Measurements from ENCODE around the gene FER. TPM values are rescaled to one million over a fixed set of nuclear protein-coding genes. Genes with fewer than 3 reads are reported as not detected.

FER gene
- total and polyA plus RNA-seq, 7 donors = 1.2 to 36.7 (median 24.2) TPM

DNA sequence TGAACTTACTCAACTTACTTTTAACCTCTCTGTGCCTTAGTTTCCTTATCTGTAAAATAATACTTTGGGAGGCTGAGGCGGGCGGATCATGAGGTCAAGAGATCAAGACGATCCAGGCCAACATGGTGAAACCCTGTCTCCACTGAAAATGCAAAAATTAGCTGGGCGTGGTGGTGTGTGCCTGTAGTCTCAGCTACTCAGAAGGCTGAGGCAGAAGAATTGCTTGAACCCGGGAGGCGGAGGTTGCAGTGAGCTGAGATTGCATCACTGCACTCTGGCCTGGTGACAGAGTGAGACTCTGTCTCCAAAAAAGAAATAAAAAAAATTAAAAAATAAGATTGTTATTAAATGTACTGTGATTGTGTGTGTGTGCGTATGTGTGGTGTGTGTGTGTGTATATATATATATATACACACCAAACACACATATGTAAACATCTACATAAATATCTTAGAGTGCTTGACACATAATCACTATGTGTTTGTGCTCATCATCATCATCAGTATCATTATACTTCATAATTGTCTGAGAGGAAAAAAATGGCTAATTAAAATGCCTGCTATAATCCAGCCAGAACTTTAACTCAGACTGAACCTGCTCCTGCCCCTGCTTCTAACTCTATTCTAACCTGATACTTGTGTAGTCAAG is 312.8 kb downstream of the FER start:
- WGBS, 2 donors = 93 to 94% methylated on average over 7 of the region's 7 CpGs

DNA sequence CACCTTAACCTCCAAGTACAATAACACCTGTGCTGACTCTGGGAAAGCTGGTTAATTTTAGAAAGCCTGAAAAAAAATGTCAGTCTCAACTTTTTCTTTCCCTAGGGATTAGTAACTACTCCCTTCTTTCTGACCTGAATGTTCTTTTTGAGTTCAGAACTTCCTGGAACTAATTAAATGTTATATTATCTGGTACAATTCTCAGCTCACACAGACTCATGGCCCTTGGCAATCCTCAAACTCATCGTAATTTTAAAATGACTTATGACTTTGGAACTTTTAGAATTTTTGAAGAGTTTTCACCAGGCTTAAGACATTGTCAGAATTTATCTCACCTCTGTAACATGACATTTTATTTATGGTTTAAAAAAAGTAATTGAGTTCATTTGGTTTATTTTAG is 315.0 kb downstream of the FER start:
- intact Hi-C loops (cut with DNase I) = no loop called here
- Histone ChIP-seq H3K4me1 (peaks cover 0 to 6% (median 0%) of the 10 kb centered on the region in 4 donors), H3K4me3 (no peak overlapping the region), H3K9me3 (no peaks in the 10 kb centered on the region), H3K36me3 (no peaks in the 10 kb centered on the region), H3K27ac (no peak overlapping the region), H3K27me3 (no peaks in the 10 kb centered on the region)
- no peak for DNase-seq
- WGBS, 2 donors = 41 to 71% methylated on average over 1 of the region's 1 CpG
- TF ChIP-seq POLR2A (IDR thresholded peaks at IDR 0.05) = no peak
- TF ChIP-seq EP300 (IDR thresholded peaks at IDR 0.05) = no peak
- TF ChIP-seq, protein P1, sequence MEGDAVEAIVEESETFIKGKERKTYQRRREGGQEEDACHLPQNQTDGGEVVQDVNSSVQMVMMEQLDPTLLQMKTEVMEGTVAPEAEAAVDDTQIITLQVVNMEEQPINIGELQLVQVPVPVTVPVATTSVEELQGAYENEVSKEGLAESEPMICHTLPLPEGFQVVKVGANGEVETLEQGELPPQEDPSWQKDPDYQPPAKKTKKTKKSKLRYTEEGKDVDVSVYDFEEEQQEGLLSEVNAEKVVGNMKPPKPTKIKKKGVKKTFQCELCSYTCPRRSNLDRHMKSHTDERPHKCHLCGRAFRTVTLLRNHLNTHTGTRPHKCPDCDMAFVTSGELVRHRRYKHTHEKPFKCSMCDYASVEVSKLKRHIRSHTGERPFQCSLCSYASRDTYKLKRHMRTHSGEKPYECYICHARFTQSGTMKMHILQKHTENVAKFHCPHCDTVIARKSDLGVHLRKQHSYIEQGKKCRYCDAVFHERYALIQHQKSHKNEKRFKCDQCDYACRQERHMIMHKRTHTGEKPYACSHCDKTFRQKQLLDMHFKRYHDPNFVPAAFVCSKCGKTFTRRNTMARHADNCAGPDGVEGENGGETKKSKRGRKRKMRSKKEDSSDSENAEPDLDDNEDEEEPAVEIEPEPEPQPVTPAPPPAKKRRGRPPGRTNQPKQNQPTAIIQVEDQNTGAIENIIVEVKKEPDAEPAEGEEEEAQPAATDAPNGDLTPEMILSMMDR (IDR thresholded peaks at IDR 0.05) = no peak
- no peak for TF ChIP-seq POLR2AphosphoS5 (IDR thresholded peaks at IDR 0.05)

More for the DNA sequence above, 312.8 kb downstream of the FER start:
- Histone ChIP-seq H3K9me3 (no peaks in the 10 kb centered on the region), H3K4me1 (peaks cover 0 to 6% (median 0%) of the 10 kb centered on the region in 4 donors), H3K27me3 (no peaks in the 10 kb centered on the region), H3K4me3 (no peak overlapping the region), H3K27ac (no peak overlapping the region), H3K36me3 (no peaks in the 10 kb centered on the region)
- no peak for DNase-seq
- intact Hi-C loops (cut with DNase I) = no loop called here
- TF ChIP-seq EP300 (IDR thresholded peaks at IDR 0.05) = no peak
- TF ChIP-seq POLR2A (IDR thresholded peaks at IDR 0.05) = no peak
- TF ChIP-seq, protein P1 (IDR thresholded peaks at IDR 0.05) = no peak
- TF ChIP-seq POLR2AphosphoS5 (IDR thresholded peaks at IDR 0.05) = no peak

DNA sequence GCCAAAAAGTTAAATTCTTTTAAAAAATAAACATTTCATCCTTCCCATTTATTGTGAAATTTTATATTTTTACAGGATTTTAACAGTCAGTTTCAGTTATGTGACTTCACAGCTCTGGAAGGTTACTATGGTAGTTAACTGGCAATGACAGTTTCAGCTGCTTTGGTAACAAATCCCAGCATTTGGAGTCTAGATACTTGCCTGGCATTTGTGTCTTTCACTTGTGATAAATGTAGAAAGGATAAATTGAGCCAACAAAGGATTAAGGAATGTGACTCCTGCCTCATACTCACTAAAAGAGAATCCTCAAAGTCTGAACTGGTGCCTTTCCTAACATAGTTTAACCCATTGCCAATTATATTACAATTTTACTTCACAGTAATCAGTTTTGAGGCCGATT is 315.5 kb downstream of the FER start:
- no peak overlapping the region for H3K4me3 ChIP-seq
- TF ChIP-seq, protein P1 (IDR thresholded peaks at IDR 0.05) = no peak
- TF ChIP-seq POLR2A (IDR thresholded peaks at IDR 0.05) (no peak), POLR2AphosphoS5 (IDR thresholded peaks at IDR 0.05) (no peak), EP300 (IDR thresholded peaks at IDR 0.05) (no peak)
- H3K4me1 ChIP-seq = peaks cover 0 to 6% (median 0%) of the 10 kb centered on the region in 4 donors
- no peaks in the 10 kb centered on the region for H3K36me3 ChIP-seq
- WGBS, 2 donors = 93 to 94% methylated on average over 1 of the region's 1 CpG
- no peaks in the 10 kb centered on the region for H3K9me3 ChIP-seq
- no peak for DNase-seq
- H3K27ac ChIP-seq = no peak overlapping the region
- intact Hi-C loops (cut with DNase I) = no loop called here
- no peaks in the 10 kb centered on the region for H3K27me3 ChIP-seq

DNA sequence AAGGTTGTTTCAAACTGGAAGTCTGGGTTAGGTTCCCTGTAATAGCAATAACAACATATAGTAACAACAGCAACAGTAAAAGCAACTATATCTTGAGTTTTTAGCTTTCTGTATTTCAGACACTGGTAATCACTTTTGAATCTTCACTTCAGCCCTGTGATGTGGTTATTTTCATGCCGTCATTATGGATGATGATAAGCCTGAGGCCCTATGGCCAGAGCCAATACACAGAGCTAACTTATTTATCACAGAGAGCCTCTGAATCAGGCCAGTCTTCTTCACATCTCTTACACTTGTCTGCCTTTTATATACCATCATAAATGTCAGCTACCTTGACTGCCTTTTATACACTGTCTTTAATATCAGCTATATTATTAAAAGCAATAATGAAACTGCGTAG is 329.0 kb downstream of the FER start:
- Histone ChIP-seq H3K4me1 (no peaks in the 10 kb centered on the region), H3K9me3 (no peaks in the 10 kb centered on the region), H3K4me3 (no peak overlapping the region), H3K27me3 (no peaks in the 10 kb centered on the region), H3K27ac (no peak overlapping the region), H3K36me3 (no peaks in the 10 kb centered on the region)
- intact Hi-C loops (cut with DNase I) = no loop called here
- DNase-seq = no peak
- TF ChIP-seq POLR2A (IDR thresholded peaks at IDR 0.05) (no peak), POLR2AphosphoS5 (IDR thresholded peaks at IDR 0.05) (no peak), EP300 (IDR thresholded peaks at IDR 0.05) (no peak)
- TF ChIP-seq, protein P1 (IDR thresholded peaks at IDR 0.05) = no peak
- whole genome bisulfite sequencing, 2 donors = 93 to 97% methylated on average over 2 of the region's 2 CpGs

DNA sequence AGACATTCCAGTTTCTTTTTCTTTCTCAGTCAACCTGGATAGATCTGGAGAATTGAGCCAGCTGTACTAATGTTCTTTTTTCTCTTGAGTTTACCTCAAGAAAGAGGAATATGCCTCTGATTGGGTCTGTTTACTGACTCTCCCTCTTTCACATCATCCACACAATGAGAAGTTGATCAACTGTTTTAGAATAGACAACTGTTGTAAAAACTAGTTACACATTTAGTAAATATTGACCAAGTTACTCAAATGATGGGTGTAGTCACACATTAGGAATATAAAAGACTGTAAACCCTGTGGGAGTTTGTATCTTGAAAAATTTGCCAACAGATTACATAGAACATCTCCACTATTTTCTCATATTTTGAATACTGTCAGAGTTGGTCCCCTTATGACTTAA is 330.8 kb downstream of the FER start:
- H3K4me3 ChIP-seq = no peak overlapping the region
- DNase-seq = no peak
- H3K27me3 ChIP-seq = no peaks in the 10 kb centered on the region
- H3K9me3 ChIP-seq = no peaks in the 10 kb centered on the region
- intact Hi-C loops (cut with DNase I) = no loop called here
- TF ChIP-seq EP300 (IDR thresholded peaks at IDR 0.05) (no peak), POLR2AphosphoS5 (IDR thresholded peaks at IDR 0.05) (no peak), POLR2A (IDR thresholded peaks at IDR 0.05) (no peak)
- TF ChIP-seq, protein P1 (IDR thresholded peaks at IDR 0.05) = no peak
- no peak overlapping the region for H3K27ac ChIP-seq
- no peaks in the 10 kb centered on the region for H3K4me1 ChIP-seq
- H3K36me3 ChIP-seq = no peaks in the 10 kb centered on the region
